ENCODE measurements around the gene ANKRD52.

Gene ANKRD52

GRCh38 chr12:56256326-56256960, 1.7 kb downstream of the ANKRD52 start:
- in situ Hi-C loops (cut with MboI; ENCODE audit: low pct_unique_long_range_greater_than_20kb, low sequenced_read_pairs, unreplicated experiment) = no loop called here
- no peak for DNase-seq (ENCODE audit: low spot score)
- no peak for TF ChIP-seq CTCF (IDR thresholded peaks at IDR 0.05; ENCODE audit: extremely low read depth, insufficient read depth, missing control alignments)

DNA sequence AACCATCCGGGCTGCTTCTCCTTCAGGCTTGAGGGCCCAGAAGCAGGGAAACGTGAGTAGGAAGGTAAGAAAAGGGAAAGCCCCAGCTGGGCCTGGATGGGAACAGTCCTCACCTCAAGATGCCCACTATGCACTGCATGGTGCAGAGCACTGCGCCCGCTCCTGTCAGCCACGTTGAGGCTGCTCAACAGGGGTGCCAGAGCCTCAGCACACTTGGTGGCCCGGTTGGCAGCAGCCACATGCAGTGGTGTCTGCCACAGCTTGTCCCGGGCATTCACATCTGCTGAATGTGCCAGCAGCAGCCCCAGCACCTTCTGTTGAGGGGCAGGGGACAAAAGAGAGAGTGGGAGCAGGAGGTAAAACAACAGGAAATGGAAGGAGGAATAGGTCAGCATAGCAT, 2.5 kb downstream of the ANKRD52 start:
- no peak for DNase-seq (ENCODE audit: low spot score)
- no peak for TF ChIP-seq CTCF (IDR thresholded peaks at IDR 0.05; ENCODE audit: extremely low read depth, insufficient read depth, missing control alignments)
- in situ Hi-C loops (cut with MboI; ENCODE audit: low pct_unique_long_range_greater_than_20kb, low sequenced_read_pairs, unreplicated experiment) = no loop called here

DNA sequence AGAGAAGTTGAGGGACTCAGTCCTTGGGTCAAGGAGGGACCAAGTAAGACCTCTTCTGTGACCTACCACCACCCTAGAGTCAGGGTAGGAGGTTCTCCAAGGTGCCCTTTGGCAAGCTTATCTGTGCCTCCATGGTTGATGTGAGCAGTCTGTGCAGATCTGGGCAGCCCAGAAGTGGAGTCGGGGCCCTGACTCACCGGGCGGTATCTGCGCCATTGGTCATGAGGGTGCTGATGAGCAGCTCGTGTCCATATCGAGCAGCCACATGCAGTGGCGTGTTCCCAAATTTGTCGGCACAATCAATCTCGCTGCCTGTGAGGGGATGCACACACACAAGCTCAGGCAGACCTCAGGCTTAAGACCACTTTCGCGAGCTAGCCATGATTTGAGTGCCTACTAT, 5.1 kb downstream of the ANKRD52 start:
- in situ Hi-C loops (cut with MboI; ENCODE audit: low pct_unique_long_range_greater_than_20kb, low sequenced_read_pairs, unreplicated experiment) = no loop called here
- TF ChIP-seq CTCF (IDR thresholded peaks at IDR 0.05; ENCODE audit: extremely low read depth, insufficient read depth, missing control alignments) = no peak
- DNase-seq (ENCODE audit: low spot score) = no peak

DNA sequence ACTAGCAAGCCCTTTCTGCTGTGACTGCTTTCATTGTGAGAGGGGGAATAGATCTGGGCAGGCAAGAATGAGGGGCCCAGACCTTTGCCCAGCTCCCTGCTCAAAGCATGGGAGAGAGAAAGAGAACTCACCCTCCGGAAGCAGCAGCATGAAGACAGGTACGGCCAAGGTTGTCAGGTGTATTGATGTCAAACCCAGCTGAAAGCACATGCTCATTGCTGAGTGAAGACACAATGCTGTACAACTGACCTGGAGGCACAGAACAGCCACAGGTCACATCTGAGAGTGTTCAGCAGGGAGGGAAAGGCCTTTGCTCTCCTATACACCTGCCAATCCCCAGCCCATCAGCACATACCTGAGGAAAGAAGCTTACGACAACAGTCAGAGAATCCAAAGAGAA, 5.5 kb downstream of the ANKRD52 start:
- no peak for TF ChIP-seq CTCF (IDR thresholded peaks at IDR 0.05; ENCODE audit: extremely low read depth, insufficient read depth, missing control alignments)
- no peak for DNase-seq (ENCODE audit: low spot score)
- in situ Hi-C loops (cut with MboI; ENCODE audit: low pct_unique_long_range_greater_than_20kb, low sequenced_read_pairs, unreplicated experiment) = no loop called here

- no peak for TF ChIP-seq CTCF (IDR thresholded peaks at IDR 0.05; ENCODE audit: extremely low read depth, insufficient read depth, missing control alignments)
- DNase-seq (ENCODE audit: low spot score) = no peak
- in situ Hi-C loops (cut with MboI; ENCODE audit: low pct_unique_long_range_greater_than_20kb, low sequenced_read_pairs, unreplicated experiment) = no loop called here
Measured at GRCh38 chr12:56248711-56249110, 9.5 kb downstream of the ANKRD52 start.

DNA sequence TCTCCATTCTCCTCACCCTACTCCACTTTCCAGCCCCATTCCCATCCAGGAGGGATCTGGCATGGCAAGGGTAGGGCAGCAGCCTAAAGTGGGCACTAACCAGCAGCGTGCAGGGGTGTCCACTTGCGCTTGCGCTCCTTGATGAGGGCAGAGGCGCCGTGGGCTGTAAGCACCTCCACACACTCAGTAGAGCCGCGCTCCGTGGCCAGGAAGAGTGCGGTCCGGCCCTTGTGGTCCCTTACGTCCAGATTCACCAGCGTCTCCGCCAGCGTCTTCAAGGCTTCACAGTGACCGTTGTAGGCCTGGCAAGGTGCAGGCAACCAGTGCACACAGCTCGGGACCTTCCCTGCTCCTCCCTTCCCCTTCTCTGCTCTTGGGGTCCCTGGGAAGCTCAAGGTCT, 10.3 kb downstream of the ANKRD52 start:
- TF ChIP-seq CTCF (IDR thresholded peaks at IDR 0.05; ENCODE audit: extremely low read depth, insufficient read depth, missing control alignments) = no peak
- DNase-seq (ENCODE audit: low spot score) = no peak
- in situ Hi-C loops (cut with MboI; ENCODE audit: low pct_unique_long_range_greater_than_20kb, low sequenced_read_pairs, unreplicated experiment) = no loop called here

- TF ChIP-seq CTCF (IDR thresholded peaks at IDR 0.05; ENCODE audit: extremely low read depth, insufficient read depth, missing control alignments) = no peak
- DNase-seq (ENCODE audit: low spot score) = no peak
- in situ Hi-C loops (cut with MboI; ENCODE audit: low pct_unique_long_range_greater_than_20kb, low sequenced_read_pairs, unreplicated experiment) = no loop called here
Measured at GRCh38 chr12:56244494-56244893, 13.7 kb downstream of the ANKRD52 start.
